HepG2 (cell line): ENCODE data around the gene TFRC.

ENCODE experiments used
- AFF4 ChIP-seq: sonication (generic); formaldehyde crosslinking; IDR thresholded peaks from 2 replicates; pipeline ENCODE4 v1.4.0; 2020; ENCODE audit warnings: missing genetic modification reagents
- CEBPZ ChIP-seq: IDR thresholded peaks from 2 replicates; pipeline ENCODE4 v1.6.1; 2012; ENCODE audit warnings: low read length, improper control_type of control experiment
- CENPT ChIP-seq: sonication (generic); formaldehyde crosslinking; IDR thresholded peaks from 2 replicates; pipeline ENCODE4 v1.8.0; 2022; ENCODE audit warnings: low read depth, mild to moderate bottlenecking, moderate library complexity, missing genetic modification reagents
- CREM ChIP-seq, 2 experiments: sonication (generic) in 1 of 2; formaldehyde crosslinking in 1 of 2; IDR thresholded peaks; 2 replicates each; pipeline versions ENCODE4 v1.4.0 to v1.6.1; 2016 to 2020; ENCODE audit warnings: antibody characterized with exemption in 1 of 2, mild to moderate bottlenecking in 1 of 2, missing genetic modification reagents in 1 of 2
- CTCF ChIP-seq: sonication (generic); formaldehyde crosslinking; IDR thresholded peaks from 2 replicates; pipeline ENCODE4 v1.5.0; 2020; ENCODE audit warnings: mild to moderate bottlenecking, missing genetic modification reagents, moderate library complexity
- JUND ChIP-seq: sonication (generic); formaldehyde crosslinking; IDR thresholded peaks from 2 replicates; pipeline ENCODE4 v1.8.0; 2022; ENCODE audit warnings: mild to moderate bottlenecking, missing genetic modification reagents
- MLX ChIP-seq: IDR thresholded peaks from 2 replicates; pipeline ENCODE4 v1.6.1; 2016
- PATZ1 ChIP-seq: sonication (generic); formaldehyde crosslinking; IDR thresholded peaks from 2 replicates; pipeline ENCODE4 v1.4.0; 2020; ENCODE audit warnings: missing genetic modification reagents
- PHB2 ChIP-seq: fragments of 450-650 bp; IDR thresholded peaks from 2 replicates; pipeline ENCODE4 v1.6.1; 2018; ENCODE audit not compliant: partially characterized antibody
- PHF8 ChIP-seq: sonication (generic); formaldehyde crosslinking; IDR thresholded peaks from 2 replicates; pipeline ENCODE4 v1.5.0; 2020; ENCODE audit warnings: missing genetic modification reagents
- POLR2A ChIP-seq, 2 experiments: IDR thresholded peaks; 2 replicates each; pipeline ENCODE4 v1.6.1; 2011; ENCODE audit warnings: low read depth in 2 of 2, low read length in 2 of 2, mild to moderate bottlenecking in 1 of 2, moderate library complexity in 1 of 2; ENCODE audit not compliant: insufficient read depth in 1 of 2
- POLR2AphosphoS5 ChIP-seq: IDR thresholded peaks from 2 replicates; pipeline ENCODE4 v1.6.1; 2012; ENCODE audit warnings: low read depth, low read length
- SMARCE1 ChIP-seq: fragments of 450-650 bp; IDR thresholded peaks from 2 replicates; pipeline ENCODE4 v1.6.1; 2017; ENCODE audit warnings: borderline replicate concordance

GRCh38 chr3:196049653-196050052 is 32.2 kb downstream of the TFRC start:
- no peak for TF ChIP-seq POLR2A (IDR thresholded peaks at IDR 0.05; ENCODE audit: insufficient read depth in 1 of 2, low read depth in 2 of 2, low read length in 2 of 2)
- no peak for TF ChIP-seq PHF8 (CRISPR knock-in tag)
- no peak for TF ChIP-seq CREM (IDR thresholded peaks at IDR 0.05)
- TF ChIP-seq CREM (CRISPR knock-in tag; IDR thresholded peaks at IDR 0.05) = no peak
- TF ChIP-seq AFF4 (CRISPR knock-in tag) = no peak
- TF ChIP-seq CTCF = no peak
- no peak for TF ChIP-seq CEBPZ
- TF ChIP-seq JUND (CRISPR knock-in tag) = no peak
- TF ChIP-seq PHB2 = no peak
- no peak for TF ChIP-seq POLR2AphosphoS5
- TF ChIP-seq CENPT (CRISPR knock-in tag) = no peak
- TF ChIP-seq MLX (CRISPR knock-in tag) = no peak
- no peak for TF ChIP-seq SMARCE1
- TF ChIP-seq PATZ1 (CRISPR knock-in tag) = no peak
